Measurements from ENCODE around the gene CCL11. TPM values are rescaled to one million over a fixed set of nuclear protein-coding genes. Genes with fewer than 3 reads are reported as not detected.

The CCL11 gene
- total and polyA plus RNA-seq, 2 experiments from 2014 or later, result not detected

DNA sequence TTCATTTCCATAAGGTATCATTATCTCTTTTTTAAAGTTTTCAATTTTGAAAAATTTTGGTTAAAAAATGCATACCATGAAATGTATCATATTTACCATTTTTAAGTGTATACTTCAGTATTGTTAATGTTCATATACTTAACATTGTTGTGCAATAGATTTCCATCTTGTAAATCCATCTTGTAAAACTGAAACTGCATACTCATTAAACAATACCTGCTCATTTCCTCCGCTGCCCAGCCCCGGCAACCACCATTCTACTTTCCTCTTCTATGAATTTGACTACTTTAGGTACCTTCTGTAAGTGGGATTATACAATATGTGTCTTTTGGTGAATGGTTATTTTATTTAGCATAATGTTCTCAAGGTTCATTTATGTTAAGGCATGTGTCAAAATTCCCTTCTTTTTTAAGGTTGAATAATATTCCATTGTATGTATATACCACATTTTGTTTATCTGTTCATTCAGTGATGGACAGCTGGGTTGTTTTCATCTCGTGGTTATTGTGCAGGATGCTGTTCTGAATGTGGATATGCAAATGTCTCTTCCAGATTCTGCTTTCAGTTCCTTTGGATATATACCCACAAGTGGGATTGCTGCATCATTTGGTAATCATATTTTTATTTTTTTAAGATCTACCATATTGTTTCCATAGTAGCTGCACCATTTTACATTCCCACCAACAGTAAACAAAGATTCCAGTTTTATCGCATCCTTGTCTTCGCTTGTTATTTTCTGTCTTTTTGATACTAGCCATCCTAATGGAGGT is 23.8 kb upstream of the CCL11 start (continued):
- TF ChIP-seq, protein P1, sequence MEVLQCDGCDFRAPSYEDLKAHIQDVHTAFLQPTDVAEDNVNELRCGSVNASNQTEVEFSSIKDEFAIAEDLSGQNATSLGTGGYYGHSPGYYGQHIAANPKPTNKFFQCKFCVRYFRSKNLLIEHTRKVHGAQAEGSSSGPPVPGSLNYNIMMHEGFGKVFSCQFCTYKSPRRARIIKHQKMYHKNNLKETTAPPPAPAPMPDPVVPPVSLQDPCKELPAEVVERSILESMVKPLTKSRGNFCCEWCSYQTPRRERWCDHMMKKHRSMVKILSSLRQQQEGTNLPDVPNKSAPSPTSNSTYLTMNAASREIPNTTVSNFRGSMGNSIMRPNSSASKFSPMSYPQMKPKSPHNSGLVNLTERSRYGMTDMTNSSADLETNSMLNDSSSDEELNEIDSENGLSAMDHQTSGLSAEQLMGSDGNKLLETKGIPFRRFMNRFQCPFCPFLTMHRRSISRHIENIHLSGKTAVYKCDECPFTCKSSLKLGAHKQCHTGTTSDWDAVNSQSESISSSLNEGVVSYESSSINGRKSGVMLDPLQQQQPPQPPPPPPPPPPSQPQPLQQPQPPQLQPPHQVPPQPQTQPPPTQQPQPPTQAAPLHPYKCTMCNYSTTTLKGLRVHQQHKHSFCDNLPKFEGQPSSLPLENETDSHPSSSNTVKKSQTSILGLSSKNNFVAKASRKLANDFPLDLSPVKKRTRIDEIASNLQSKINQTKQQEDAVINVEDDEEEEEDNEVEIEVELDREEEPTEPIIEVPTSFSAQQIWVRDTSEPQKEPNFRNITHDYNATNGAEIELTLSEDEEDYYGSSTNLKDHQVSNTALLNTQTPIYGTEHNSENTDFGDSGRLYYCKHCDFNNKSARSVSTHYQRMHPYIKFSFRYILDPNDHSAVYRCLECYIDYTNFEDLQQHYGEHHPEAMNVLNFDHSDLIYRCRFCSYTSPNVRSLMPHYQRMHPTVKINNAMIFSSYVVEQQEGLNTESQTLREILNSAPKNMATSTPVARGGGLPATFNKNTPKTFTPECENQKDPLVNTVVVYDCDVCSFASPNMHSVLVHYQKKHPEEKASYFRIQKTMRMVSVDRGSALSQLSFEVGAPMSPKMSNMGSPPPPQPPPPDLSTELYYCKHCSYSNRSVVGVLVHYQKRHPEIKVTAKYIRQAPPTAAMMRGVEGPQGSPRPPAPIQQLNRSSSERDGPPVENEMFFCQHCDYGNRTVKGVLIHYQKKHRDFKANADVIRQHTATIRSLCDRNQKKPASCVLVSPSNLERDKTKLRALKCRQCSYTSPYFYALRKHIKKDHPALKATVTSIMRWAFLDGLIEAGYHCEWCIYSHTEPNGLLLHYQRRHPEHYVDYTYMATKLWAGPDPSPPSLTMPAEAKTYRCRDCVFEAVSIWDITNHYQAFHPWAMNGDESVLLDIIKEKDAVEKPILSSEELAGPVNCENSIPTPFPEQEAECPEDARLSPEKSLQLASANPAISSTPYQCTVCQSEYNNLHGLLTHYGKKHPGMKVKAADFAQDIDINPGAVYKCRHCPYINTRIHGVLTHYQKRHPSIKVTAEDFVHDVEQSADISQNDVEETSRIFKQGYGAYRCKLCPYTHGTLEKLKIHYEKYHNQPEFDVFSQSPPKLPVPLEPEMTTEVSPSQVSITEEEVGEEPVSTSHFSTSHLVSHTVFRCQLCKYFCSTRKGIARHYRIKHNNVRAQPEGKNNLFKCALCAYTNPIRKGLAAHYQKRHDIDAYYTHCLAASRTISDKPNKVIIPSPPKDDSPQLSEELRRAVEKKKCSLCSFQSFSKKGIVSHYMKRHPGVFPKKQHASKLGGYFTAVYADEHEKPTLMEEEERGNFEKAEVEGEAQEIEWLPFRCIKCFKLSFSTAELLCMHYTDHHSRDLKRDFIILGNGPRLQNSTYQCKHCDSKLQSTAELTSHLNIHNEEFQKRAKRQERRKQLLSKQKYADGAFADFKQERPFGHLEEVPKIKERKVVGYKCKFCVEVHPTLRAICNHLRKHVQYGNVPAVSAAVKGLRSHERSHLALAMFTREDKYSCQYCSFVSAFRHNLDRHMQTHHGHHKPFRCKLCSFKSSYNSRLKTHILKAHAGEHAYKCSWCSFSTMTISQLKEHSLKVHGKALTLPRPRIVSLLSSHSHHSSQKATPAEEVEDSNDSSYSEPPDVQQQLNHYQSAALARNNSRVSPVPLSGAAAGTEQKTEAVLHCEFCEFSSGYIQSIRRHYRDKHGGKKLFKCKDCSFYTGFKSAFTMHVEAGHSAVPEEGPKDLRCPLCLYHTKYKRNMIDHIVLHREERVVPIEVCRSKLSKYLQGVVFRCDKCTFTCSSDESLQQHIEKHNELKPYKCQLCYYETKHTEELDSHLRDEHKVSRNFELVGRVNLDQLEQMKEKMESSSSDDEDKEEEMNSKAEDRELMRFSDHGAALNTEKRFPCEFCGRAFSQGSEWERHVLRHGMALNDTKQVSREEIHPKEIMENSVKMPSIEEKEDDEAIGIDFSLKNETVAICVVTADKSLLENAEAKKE (CRISPR knock-in tag; IDR thresholded peaks at IDR 0.05), result no peak
- TF ChIP-seq EZH2phosphoT487 (IDR thresholded peaks at IDR 0.05; ENCODE audit: unreplicated experiment) (no peak), EZH2 (IDR thresholded peaks at IDR 0.05; ENCODE audit: low read depth, unreplicated experiment) (no peak), JUNB (IDR thresholded peaks at IDR 0.05; ENCODE audit: unreplicated experiment) (no peak), ZNF114 (CRISPR knock-in tag; IDR thresholded peaks at IDR 0.05) (no peak), POLR2AphosphoS5 (IDR thresholded peaks at IDR 0.05; ENCODE audit: low read depth) (no peak), NANOG (IDR thresholded peaks at IDR 0.05; ENCODE audit: borderline replicate concordance) (no peak)

DNA sequence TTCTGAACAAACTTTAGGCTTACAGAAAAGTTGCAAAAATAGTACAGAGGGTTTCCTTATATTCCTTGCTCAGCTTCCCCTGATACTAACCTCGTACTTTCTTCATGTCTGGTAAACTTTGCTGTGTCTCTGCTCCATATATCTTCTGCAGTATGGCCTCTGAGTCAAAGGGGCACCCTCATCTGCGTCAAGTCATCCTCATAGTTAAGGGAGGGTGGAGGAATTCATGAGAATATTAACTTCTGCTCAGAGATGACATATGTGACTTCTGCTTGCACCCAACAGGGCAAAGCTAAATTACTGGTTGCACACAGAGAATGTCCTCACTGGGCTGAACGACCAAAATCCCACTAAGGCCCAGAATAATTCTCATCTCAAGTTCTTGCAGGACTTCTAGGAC is 19.8 kb upstream of the CCL11 start:
- Mint-ChIP-seq H3K4me1 (no peaks in the 10 kb centered on the region), H3K27ac (no peak overlapping the region), H3K36me3 (ENCODE audit: low read depth) (no peaks in the 10 kb centered on the region), H3K9me3 (no peaks in the 10 kb centered on the region), H3K27me3 (ENCODE audit: insufficient read depth, low read depth, poor library complexity) (no peaks in the 10 kb centered on the region), H3K4me3 (no peak overlapping the region)
- H3K36me3 ChIP-seq (ENCODE audit: insufficient read depth), result no peaks in the 10 kb centered on the region
- H3F3A ChIP-seq (replicated peaks; ENCODE audit: low read depth), result no peaks in the 10 kb centered on the region
- ATAC-seq, result no peak
- H3K4me1 ChIP-seq (ENCODE audit: insufficient read depth), result no peaks in the 10 kb centered on the region
- H2AFZ ChIP-seq, result no peak overlapping the region
- H4K20me1 ChIP-seq (replicated peaks; ENCODE audit: insufficient read depth), result no peaks in the 10 kb centered on the region
- H3K27ac ChIP-seq (ENCODE audit: low read depth), result no peak overlapping the region
- no peak for DNase-seq (ENCODE audit: low spot score)
- H3K4me3 ChIP-seq, result no peak overlapping the region
- no peaks in the 10 kb centered on the region for H3K9me2 ChIP-seq (ENCODE audit: insufficient read depth)
- no peaks in the 10 kb centered on the region for H3K27me3 ChIP-seq (ENCODE audit: insufficient read depth)
- H3K79me2 ChIP-seq (replicated peaks; ENCODE audit: insufficient read depth), result no peaks in the 10 kb centered on the region
- H3K4me2 ChIP-seq, result no peak overlapping the region
- TF ChIP-seq CREB1 (CRISPR knock-in tag; IDR thresholded peaks at IDR 0.05; ENCODE audit: low read depth) (no peak), EZH2 (IDR thresholded peaks at IDR 0.05; ENCODE audit: low read depth, unreplicated experiment) (no peak), POLR2AphosphoS5 (IDR thresholded peaks at IDR 0.05; ENCODE audit: low read depth) (no peak)
- TF ChIP-seq, protein P2, sequence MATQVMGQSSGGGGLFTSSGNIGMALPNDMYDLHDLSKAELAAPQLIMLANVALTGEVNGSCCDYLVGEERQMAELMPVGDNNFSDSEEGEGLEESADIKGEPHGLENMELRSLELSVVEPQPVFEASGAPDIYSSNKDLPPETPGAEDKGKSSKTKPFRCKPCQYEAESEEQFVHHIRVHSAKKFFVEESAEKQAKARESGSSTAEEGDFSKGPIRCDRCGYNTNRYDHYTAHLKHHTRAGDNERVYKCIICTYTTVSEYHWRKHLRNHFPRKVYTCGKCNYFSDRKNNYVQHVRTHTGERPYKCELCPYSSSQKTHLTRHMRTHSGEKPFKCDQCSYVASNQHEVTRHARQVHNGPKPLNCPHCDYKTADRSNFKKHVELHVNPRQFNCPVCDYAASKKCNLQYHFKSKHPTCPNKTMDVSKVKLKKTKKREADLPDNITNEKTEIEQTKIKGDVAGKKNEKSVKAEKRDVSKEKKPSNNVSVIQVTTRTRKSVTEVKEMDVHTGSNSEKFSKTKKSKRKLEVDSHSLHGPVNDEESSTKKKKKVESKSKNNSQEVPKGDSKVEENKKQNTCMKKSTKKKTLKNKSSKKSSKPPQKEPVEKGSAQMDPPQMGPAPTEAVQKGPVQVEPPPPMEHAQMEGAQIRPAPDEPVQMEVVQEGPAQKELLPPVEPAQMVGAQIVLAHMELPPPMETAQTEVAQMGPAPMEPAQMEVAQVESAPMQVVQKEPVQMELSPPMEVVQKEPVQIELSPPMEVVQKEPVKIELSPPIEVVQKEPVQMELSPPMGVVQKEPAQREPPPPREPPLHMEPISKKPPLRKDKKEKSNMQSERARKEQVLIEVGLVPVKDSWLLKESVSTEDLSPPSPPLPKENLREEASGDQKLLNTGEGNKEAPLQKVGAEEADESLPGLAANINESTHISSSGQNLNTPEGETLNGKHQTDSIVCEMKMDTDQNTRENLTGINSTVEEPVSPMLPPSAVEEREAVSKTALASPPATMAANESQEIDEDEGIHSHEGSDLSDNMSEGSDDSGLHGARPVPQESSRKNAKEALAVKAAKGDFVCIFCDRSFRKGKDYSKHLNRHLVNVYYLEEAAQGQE (IDR thresholded peaks at IDR 0.05; ENCODE audit: unreplicated experiment), result no peak
- TF ChIP-seq, protein P3, sequence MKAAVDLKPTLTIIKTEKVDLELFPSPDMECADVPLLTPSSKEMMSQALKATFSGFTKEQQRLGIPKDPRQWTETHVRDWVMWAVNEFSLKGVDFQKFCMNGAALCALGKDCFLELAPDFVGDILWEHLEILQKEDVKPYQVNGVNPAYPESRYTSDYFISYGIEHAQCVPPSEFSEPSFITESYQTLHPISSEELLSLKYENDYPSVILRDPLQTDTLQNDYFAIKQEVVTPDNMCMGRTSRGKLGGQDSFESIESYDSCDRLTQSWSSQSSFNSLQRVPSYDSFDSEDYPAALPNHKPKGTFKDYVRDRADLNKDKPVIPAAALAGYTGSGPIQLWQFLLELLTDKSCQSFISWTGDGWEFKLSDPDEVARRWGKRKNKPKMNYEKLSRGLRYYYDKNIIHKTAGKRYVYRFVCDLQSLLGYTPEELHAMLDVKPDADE (IDR thresholded peaks at IDR 0.05), result no peak
